Measurements from ENCODE around the gene SOX6. TPM values are rescaled to one million over a fixed set of nuclear protein-coding genes. Genes with fewer than 3 reads are reported as not detected.
"Not testable (repeated sequence)": the region's sequence is repeated elsewhere in the genome, so short reads cannot be mapped to it uniquely, and the experiment has no call there.

Gene SOX6
- total RNA-seq, 1 donor from 2014 or later, result 4.9 TPM

- intact Hi-C loops (cut with DNase I), result no loop called here
- TF ChIP-seq, protein P1, sequence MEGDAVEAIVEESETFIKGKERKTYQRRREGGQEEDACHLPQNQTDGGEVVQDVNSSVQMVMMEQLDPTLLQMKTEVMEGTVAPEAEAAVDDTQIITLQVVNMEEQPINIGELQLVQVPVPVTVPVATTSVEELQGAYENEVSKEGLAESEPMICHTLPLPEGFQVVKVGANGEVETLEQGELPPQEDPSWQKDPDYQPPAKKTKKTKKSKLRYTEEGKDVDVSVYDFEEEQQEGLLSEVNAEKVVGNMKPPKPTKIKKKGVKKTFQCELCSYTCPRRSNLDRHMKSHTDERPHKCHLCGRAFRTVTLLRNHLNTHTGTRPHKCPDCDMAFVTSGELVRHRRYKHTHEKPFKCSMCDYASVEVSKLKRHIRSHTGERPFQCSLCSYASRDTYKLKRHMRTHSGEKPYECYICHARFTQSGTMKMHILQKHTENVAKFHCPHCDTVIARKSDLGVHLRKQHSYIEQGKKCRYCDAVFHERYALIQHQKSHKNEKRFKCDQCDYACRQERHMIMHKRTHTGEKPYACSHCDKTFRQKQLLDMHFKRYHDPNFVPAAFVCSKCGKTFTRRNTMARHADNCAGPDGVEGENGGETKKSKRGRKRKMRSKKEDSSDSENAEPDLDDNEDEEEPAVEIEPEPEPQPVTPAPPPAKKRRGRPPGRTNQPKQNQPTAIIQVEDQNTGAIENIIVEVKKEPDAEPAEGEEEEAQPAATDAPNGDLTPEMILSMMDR (IDR thresholded peaks at IDR 0.05), result no peak
- TF ChIP-seq POLR2AphosphoS5 (IDR thresholded peaks at IDR 0.05; ENCODE audit: insufficient read depth in 1 of 2, low read depth in 1 of 2), result no peak
- no peak for TF ChIP-seq POLR2A (IDR thresholded peaks at IDR 0.05)
- H3K4me1 ChIP-seq, result peaks cover 26% of the 10 kb centered on the region
- H3K27me3 ChIP-seq, result no peaks in the 10 kb centered on the region
- no peak overlapping the region for H3K27ac ChIP-seq
- no peaks in the 10 kb centered on the region for H3K36me3 ChIP-seq
- DNase-seq (ENCODE audit: extremely low spot score in 2 of 2), result no peak
- H3K4me3 ChIP-seq, result no peak overlapping the region
- H3K9me3 ChIP-seq, result no peaks in the 10 kb centered on the region
Observed at GRCh38 chr11:16151138-16151537, 205.2 kb downstream of the SOX6 start.

GRCh38 chr11:16149476-16149875, 206.9 kb downstream of the SOX6 start:
- intact Hi-C loops (cut with DNase I), result no loop called here
- TF ChIP-seq POLR2A (IDR thresholded peaks at IDR 0.05), result no peak
- TF ChIP-seq, protein P1 (IDR thresholded peaks at IDR 0.05), result no peak
- H3K36me3 ChIP-seq, result no peaks in the 10 kb centered on the region
- no peak for DNase-seq (ENCODE audit: extremely low spot score in 2 of 2)
- no peak overlapping the region for H3K27ac ChIP-seq
- H3K27me3 ChIP-seq, result no peaks in the 10 kb centered on the region
- peaks cover 26% of the 10 kb centered on the region for H3K4me1 ChIP-seq
- no peaks in the 10 kb centered on the region for H3K9me3 ChIP-seq
- no peak overlapping the region for H3K4me3 ChIP-seq

DNA sequence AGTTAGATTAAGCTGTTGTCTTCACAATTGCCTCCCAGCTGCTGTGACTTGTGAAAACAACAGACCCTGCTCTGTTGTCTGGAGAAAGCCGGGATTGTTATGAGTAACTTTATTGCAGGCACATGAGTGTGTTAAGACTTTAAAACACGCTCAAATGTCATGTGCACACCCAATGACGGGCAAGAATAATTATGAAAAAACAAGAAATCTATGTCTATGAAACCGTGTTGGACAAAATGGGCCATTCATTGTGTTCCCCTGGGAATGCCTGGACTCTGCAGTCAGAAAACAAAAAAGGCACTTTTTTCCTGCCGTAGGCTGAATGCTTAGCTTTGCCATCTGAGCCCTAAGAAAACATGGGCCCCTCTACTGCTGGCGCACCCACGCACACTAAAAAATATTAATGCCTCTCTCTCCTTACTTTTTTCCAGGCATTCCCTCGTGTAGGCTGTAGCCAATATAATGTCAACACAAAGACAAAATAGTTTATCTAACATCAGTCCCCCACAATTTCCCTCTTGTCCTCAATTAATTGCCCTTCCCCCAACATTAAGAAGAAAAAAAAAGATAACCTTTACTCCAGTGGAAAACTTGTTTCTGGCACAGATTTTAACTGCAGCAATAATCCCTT, 207.9 kb downstream of the SOX6 start:
- intact Hi-C loops (cut with DNase I), result no loop called here
- Histone ChIP-seq H3K4me1 (peaks cover 26% of the 10 kb centered on the region), H3K9me3 (no peaks in the 10 kb centered on the region), H3K36me3 (no peaks in the 10 kb centered on the region), H3K27ac (no peak overlapping the region), H3K27me3 (no peaks in the 10 kb centered on the region), H3K4me3 (no peak overlapping the region)
- no peak for DNase-seq (ENCODE audit: extremely low spot score in 2 of 2)
- TF ChIP-seq POLR2AphosphoS5 (IDR thresholded peaks at IDR 0.05; ENCODE audit: insufficient read depth in 1 of 2, low read depth in 1 of 2) (no peak), POLR2A (IDR thresholded peaks at IDR 0.05) (no peak)
- TF ChIP-seq, protein P1 (IDR thresholded peaks at IDR 0.05), result no peak

GRCh38 chr11:16146980-16147379, 209.4 kb downstream of the SOX6 start:
- H3K9me3 ChIP-seq; H3K36me3 ChIP-seq; intact Hi-C loops (cut with DNase I); H3K27ac ChIP-seq; H3K27me3 ChIP-seq; DNase-seq (ENCODE audit: extremely low spot score in 2 of 2); H3K4me3 ChIP-seq: not testable (repeated sequence)
- H3K4me1 ChIP-seq, result peaks cover 26% of the 10 kb centered on the region

DNA sequence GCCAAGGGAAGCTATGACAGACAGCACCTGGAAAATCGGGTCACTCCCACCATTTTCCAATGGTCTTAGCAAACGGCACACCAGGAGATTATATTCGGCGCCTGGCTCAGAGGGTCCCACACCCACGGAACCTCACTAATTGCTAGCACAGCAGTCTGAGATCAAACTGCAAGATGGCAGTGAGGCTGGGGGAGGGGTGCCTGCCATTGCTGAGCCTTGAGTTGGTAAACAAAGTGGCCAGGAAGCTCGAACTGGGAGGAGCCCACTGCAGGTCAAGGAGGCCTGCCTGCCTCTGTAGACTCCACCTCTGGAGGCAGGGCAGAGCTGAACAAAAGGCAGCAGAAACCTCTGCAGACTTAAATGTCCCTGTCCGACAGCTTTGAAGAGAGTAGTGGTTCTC, 214.7 kb downstream of the SOX6 start:
- DNase-seq (ENCODE audit: extremely low spot score in 2 of 2); H3K27me3 ChIP-seq; H3K36me3 ChIP-seq; H3K4me3 ChIP-seq; intact Hi-C loops (cut with DNase I); H3K4me1 ChIP-seq; H3K27ac ChIP-seq; H3K9me3 ChIP-seq: not testable (repeated sequence)

DNA sequence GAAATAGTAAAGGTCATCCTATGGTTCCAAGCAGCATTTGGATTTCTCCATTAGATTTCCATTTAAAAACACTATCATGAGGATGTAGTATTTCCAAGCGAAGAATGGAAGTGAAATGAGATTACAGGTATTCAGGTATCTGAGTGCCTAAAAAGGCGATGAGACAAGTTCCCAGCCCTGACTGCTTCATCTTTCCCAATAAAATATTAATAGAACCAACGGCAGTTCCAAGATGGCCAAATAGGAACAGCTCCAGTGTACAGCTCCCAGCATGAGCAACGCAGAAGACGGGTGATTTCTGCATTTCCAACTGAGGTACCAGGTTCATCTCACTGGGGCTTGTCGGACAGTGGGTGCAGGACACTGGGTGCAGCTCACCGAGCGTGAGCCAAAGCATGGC, 215.2 kb downstream of the SOX6 start:
- DNase-seq (ENCODE audit: extremely low spot score in 2 of 2); H3K4me1 ChIP-seq; H3K27me3 ChIP-seq; H3K9me3 ChIP-seq; H3K36me3 ChIP-seq; H3K4me3 ChIP-seq; intact Hi-C loops (cut with DNase I); H3K27ac ChIP-seq: not testable (repeated sequence)

Data from vagina (tissue), 2 donors.